ENCODE results near the gene TESK2. TPM values are rescaled to one million over a fixed set of nuclear protein-coding genes. Genes with fewer than 3 reads are reported as not detected.
"Not testable (repeated sequence)": the region's sequence is repeated elsewhere in the genome, so short reads cannot be mapped to it uniquely, and the experiment has no call there.

TESK2 gene
- total RNA-seq, 1 donor from 2014 or later = 1.9 TPM

DNA sequence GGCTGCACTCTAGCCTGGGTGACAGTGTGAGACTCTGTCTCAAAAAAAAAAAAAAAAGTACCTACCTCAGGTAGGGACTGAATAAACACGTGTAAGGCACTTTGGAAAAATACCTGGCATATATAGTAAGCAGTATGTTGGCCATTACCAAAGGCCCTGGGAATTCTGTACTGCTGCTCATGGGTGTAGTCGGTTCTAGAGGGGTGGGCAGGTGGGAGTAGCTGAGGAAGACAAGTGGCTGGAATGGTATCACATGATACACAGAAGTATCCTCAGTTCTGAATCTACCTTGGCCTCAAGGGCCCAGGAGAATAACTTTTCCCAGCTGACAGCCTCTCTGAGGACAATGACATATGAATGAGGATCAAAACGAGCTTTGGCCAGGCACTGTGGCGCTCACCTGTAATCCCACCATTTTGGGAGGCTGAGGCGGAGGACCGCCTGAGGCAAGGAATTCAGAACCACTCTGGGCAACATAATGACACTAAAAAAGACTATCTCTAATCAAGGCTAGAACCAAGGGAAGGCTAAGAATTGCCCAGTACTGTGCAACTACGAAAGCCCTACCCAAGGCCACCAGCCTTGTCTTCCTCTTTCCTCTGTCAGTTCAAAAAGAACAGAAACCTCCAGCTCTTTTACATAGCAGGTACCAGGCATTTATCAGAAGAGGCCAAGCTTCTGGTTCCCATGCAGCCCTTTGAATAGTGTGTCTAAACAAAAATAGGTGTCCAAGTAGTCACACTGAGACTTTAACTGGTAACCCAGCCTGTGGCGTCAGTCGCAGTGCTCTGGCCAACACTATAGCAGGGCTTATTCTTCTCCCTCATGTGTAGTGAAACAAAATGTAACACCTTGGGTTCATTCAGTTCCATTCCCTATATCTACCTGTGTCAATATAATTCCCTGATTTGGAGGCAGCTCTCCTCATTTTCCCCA lies 19.3 kb upstream of the TESK2 start:
- DNase-seq = no peak

DNA sequence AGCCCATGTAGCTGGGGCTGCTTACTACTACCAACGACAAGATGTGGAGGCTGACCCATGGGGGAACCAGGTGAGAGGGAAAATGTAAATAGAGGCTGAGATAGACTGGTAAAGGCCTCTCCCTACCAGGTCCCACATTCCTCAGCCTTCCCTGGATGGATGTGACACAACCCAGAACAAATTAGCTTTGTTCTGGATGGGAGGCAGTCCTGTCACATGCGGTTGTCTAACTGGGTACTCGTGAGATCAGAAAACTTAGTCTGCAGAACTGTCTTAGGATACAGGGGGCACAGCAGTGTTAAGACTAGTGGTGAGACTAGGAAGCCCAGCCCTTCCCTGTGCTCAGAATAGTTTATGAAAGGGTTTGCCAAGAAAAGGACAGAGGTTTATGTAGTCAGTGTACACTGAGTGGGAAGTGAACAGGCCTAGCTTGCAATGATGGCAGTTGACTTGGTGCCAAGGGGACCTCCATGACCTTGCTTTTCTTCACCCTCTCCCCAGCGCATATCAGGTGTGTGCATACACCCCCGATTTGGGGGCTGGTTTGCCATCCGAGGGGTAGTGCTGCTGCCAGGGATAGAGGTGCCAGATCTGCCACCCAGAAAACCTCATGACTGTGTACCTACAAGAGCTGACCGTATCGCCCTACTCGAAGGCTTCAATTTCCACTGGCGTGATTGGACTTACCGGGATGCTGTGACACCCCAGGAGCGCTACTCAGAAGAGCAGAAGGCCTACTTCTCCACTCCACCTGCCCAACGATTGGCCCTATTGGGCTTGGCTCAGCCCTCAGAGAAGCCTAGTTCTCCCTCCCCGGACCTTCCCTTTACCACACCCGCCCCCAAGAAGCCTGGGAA lies 17.6 kb upstream of the TESK2 start:
- DNase-seq = no peak

DNA sequence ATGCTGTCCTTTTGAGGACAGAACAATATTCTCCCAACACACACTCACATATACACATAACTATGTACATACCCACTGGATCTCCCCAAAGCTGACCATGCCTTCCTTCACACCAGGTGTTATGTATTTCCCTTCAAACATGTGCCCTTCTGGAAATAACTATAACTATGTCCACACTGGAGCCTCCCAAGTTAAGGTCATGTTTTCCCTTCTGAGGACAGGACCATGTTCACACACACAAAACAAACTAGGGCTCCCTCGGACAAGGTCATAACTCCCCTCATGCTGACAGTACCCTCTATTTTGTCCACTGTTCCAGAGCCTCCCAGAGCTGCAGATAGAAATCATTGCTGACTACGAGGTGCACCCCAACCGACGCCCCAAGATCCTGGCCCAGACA lies 16.9 kb upstream of the TESK2 start:
- DNase-seq = no peak

DNA sequence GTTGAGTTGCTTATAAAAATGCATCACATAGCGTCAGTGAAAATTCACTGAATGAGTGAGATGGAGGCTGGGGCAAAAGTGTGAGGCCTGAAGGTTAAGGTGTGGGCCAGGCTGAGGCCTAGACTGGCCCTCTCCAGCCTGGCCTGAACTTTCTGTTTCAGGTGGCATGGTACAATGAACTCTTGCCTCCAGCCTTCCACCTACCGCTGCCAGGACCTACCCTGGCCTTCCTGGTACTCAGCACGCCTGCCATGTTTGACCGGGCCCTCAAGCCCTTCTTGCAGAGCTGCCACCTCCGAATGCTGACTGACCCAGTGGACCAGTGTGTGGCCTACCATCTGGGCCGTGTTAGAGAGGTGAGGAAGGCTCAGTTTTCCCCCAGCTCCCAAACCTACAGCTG lies 16.2 kb upstream of the TESK2 start:
- DNase-seq = no peak

DNA sequence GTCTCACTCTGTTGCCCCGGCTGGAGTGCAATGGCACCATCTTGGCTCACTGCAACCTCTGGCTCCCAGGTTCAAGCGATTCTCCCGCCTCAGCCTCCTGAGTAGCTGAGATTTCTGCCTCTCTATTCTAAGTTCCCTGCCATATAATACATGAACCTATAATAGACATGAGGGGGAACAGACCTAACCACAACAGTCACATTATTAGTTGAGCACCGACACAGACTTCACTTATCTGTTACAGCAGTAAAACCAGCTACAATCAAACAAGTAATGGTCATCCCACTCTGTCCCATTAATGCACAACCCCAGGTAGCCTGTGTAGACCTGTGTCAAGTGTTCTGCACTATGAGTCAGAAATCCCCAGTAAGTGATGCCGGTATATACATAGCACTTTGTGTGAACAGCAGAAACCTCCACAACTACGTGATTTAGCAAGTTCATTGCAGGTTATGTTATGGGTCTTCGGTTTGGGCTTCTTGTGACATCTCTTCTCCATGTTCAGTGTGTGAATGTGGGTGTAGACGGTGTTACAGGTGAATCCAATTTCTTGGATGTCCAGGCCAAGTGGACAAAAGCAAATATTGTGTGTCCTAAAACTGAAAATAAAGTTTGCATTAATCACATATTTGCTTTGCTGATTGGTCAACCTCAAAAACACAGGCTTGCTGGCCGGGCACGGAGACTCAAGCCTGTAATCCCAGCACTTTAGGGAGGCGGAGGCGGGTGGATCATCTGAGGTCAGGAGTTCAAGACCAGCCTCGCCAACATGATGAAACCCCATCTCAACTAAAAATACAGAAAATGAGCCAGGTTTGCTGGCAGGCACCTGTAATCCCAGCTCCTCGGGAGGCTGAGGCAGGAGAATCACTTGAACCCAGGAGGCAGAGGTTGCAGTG lies 12.7 kb upstream of the TESK2 start:
- DNase-seq = no peak

DNA sequence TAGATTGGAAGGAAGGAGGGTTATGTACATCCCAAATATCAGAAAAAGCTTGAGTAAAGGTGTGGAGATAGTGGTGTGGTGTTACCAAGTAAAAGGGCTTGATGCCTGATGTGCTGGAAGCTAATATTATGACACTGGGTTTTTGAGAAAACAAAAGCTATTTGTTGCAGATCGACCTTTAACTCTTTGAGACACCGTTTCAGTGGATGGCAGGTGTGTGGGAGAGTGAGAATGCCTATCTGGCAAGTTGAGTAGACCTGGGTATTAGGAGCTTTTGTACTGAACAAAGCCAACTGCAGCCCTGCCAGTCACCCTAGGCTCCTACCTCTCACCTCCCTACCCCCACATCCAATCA lies 10.5 kb upstream of the TESK2 start:
- no peak for DNase-seq

DNA sequence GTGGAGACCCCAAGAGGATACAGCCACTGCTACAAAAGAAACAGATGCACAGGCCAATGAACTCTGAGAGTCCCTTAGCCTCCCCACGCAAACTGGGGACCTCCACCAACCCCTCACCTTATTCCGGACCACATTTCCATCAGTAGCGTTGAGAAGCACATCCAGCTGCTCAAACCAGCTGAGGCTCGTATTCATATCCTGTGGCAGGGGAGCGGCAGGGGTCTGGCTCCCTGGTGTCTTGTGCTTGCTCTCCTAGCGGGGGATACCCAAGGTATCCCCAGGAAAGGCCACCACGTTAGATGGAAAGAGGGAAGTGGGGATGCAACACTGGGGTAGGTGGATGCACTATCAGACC lies 8.4 kb upstream of the TESK2 start:
- no peak for DNase-seq

DNA sequence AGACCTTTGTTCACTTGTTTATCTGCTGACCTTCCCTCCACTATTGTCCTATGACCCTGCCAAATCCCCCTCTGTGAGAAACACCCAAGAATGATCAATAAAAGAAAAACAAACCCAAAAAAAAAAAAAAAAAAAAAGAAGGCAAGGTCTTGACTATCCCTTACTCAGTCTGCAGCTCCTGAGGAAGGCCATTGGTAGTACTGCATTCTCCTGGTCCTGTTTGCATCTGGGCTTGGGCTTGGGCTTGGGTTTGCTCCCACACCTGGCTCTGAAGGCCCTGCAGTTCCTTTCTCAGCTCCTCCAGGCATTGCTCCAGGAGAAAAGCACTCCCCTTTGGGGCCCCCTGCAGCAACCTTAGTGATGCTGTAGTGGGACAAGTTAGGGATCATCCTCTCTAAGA lies 7.3 kb upstream of the TESK2 start:
- no peak for DNase-seq

DNA sequence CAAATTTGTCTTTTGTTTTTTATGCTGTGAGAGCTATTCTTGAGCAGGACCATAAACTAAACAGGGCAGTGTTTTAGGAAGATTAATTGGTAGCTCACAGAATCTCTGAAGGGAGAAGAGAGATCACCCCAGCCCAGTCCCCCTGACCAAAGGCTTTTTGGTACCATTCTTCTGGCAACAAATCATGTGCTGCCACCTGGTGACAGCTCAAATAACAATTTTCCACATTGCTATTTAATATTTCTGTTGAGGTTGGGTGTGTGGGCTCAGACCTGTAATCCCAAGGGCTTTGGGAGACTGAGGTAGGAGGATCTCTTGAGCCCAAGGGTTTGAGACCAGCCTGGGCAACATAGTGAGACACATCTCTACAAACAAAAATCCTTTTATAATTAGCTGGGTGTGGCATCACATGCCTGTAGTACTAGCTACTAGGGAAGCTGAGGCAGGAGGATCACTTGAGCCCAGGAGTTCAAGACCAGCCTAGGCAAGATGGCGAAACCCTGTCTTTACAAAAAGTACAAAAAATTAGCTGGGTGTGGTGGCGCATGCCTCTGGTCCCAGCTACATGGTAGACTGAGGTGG lies 2.2 kb upstream of the TESK2 start:
- DNase-seq = no peak

DNA sequence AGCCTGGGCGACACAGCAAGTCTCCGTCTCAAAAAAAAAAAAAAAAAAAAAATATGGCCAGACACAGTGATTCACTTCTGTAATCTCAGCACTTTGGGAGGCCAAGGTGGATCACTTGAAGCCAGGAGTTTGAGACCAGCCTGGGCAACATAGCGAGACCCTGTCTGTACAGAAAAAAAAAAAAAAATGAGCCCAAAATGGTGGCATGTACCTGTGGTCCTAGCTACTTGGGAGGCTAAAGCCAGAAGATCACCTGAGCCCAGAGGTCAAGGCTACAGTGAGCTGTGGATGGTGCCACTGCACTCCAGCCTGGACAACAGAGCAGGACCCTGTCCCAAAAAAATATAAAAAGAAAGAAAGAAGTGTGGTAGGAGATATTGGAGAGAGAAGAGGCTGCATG lies 1.7 kb upstream of the TESK2 start:
- DNase-seq = no peak

DNA sequence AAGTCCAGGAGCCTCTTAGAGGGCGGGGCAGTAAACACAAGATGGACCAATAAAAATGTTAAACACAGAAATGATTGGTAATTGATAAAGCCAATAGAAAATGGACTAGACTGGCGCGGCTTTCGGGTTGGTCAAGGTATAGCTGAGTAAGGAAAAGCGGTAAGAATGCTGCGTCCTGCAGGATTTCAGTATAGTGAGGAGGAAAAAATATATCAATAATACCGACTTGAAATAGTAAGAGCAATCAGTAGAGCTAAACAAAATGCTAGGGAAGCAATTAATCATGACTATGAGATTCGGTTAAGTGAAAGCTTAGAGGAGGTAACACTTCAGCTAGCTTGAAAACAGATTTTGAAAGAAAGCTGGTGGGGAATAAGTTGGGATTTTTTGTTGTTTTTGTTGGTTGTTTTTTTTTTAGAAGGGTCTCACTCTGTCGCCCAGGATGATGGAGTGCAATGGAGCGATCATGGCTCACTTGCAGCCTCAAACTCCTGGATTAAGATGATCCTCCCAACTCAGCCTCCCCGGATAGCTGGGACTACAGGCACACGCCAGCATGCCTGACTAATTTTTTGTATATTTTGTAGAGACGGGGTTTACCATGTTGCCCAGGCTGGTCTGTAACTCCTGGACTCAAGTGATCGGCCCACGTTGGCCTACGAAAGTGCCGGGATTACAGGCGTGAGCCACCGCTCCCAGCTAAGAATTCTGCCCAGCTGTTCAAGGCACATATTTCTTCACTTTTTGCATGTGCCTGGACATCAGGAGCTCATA lies 711 bp upstream of the TESK2 start:
- DNase-seq = no peak

DNA sequence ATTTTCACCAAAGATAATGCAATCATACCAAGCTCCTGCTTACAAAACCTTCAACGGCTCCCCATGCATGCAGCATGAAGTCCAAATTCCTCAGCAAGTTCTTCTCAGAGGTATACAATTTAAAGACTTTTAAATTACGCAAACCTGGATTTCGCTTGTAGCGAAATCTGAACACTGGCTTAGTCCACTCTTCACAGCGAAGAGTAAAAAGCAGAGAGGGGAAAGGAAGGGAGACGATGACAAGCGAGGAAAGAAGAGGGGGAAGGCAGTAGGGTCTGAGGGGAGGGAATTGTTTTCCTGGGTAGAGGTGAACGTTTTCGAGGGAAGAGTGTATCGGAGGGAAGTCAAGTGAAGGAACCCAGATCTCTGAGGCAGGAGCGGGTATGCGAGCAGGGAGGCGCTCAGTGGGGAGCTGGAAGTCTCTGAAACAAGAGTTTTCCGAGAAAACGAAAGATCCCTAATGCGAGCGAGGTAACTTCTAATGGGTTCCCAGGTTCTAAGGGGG lies 790 bp downstream of the TESK2 start:
- DNase-seq = no peak

DNA sequence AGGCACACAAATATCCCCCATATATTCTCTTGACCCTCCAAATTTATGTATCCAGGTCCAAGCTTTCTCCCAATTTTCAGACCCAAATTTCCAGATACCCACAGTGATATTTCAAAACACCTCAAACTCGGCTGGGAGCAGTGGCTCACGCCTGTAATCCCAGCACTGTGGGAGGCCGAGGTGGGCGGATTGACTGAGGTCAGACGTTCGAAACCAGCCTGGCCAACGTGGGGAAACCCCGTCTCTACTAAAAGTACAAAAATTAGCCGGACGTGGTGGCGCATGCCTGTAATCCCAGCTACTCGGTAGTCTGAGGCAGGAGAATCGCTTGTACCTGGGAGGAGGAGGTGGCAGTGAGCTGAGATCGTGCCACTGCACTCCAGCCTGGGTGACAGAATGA lies 1.6 kb downstream of the TESK2 start:
- DNase-seq = not testable (repeated sequence)

DNA sequence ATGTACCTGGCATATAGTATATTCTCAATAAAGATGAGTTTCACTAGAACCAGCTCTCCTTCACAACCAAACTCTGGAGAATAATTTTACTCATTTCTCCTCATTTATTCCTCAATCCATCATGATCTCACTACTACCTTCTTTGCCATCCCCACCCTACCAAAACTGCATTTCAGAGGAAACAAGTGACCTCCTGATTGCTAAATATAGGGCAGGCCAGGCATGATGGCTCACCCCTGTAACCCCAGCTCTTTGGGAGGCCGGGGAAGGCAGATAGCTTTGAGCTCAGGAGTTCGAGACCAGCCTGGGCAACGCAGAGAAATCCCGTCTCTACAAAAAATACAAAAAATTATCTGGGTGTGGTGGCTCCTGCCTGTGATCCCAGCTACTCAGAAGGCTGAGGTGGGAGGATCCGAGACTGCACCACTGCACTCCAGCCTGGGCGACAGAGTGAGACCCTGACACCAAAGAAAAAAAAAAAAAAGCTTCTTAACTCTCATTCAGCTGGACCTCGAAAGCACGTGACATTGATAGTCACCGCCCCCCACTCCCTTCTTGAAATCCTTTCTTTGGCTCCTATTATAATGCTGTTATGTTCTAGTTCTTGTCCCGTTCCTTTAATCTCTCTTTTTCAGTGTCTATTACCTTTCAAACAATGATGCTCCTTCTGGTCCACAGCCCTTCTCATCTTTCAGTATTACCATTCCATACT lies 2.1 kb downstream of the TESK2 start:
- no peak for DNase-seq

DNA sequence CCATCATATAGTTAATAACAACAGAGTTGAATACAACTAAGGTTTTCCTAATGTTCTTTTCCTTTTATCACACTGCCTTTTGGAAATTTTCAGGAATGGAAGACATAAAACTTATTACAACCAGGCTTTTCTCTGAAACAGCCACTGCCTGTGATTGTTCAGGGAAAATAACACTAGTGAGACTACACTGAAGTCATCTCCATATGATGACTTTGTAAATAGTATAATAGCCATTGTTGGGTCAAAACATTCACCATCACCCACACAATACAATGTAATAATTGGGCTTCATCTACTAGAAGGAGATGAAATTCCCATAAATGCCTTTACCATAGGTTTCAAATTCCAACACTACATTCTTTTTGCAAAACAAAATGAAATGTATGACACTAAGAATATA lies 5.0 kb downstream of the TESK2 start:
- no peak for DNase-seq

DNA sequence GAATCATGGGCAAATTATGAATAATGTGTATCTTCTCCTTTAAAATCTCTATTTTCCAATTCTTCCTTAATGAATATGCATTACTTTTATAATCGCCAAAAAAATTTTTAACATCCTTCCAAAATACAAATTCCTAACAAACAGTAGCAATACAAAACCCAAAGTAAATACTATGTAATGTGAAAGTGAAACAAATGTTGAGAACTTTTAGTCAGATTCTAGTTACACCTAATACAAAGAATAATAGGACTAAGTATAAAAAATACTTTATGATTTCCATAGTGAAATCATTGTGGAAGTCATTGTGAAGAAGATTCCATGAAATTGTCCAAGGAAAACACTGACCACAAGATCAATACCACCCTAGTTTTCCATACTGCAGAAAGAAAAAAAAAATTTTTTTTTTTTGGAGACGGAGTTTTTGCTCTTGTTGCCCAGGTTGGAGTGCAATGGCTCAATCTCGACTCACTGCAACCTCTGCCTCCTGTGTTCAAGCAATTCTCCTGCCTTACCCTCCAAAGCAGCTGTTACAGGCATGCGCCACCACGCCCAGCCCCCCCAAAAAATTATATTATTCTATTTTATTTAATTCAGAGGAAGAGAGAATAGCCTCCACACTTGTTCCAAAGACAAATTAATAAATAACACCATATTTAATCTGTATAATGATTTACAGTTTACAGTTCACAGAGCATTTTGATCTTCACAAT lies 11.8 kb downstream of the TESK2 start:
- no peak for DNase-seq

DNA sequence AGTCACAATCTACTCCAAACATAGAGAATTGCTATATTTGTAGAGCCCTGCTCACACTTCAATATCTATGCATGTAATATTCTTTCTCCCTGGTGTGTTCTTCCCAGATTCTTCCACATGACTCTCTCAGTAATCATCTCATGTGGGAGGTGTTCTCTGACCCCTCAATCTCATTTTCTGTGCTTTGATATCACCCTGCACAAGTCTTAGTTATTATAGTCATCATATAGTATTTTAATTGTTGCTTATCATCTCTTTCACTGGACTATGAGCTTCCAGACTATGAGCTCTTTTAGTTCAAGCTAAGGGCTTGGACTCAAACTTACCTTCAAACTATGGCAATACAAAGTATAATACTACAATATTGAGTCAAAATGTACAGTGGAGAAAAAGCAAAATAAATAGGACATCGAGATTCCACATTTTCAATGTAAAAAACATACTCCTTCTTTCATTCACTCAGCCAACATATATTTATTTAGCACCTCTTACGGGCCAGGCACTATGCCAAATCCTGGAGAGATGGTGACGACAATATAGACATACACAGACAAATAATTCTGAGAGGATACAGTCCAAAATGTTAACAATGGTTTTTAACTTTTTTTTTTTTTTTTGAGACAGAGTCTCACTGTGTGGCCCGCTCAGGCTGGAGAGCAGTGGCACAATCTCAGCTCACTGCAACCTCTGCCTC lies 12.7 kb downstream of the TESK2 start:
- DNase-seq = no peak

DNA sequence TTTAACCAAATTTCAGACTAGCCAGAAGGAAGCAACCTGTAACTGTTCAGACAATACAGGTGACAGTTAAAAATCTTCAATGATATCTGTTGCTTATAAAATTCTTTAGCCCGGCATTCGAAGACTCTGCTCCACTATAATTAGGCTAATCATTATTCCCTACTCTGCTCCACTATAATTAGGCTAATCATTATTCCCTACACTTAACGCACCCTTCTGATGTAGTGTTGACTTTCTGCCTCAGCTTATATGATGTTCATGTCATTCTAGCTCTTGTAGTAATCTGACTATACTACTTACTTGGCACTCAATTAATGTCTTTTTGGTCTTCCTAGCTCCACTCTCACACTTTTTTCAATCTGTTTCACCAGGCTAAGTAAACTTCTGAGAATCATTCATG lies 13.3 kb downstream of the TESK2 start:
- no peak for DNase-seq

DNA sequence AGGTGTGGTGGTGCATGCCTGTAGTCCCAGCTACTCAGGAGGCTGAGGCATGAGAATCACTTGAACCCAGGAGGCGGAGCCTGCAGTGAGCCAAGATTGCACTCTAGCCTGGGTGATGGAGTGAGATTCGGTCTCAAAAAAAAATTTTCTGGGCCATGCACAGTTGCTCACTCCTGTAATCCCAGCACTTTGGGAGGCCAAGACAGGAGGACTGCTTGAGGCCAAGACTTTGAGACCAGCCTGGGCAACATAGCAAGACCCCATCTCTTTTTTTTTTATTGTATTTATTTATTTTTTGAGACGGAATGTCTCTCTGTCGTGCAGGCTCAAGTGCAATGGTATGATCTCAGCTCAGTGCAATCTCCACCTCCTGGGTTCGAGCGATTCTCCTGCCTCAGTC lies 16.8 kb downstream of the TESK2 start:
- not testable (repeated sequence) for DNase-seq

Measured in occipital lobe (tissue), 2 donors.